GM12873 (cell line): ENCODE results near the gene SH3BGRL2.

Source experiments
- TF ChIP-seq, protein P1 (sequence below): IDR thresholded peaks from 2 replicates; pipeline ENCODE4 v1.5.1; 2012; ENCODE audit warnings: low read depth, mild to moderate bottlenecking, moderate library complexity, low read length, control low read depth; ENCODE audit not compliant: insufficient read depth; ENCODE audit errors: missing control alignments

SH3BGRL2 gene

DNA sequence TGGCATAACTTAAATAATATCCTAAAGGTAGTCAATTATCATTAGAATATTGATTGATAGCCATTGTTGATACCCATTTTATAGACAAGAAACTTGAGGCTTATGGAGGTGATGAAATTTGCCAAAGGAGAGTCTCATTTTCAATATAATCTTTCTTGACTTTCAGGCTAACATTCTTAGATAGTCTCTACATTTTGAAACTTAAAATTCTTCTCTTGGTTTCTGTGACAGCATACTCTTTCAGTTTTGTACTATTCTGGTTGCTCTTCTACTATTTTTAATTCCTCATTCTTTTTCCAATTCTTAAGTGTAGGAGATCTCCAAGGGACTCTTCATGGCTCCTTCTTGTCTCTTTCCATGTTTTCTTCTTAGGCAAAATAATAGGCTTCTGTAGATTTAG, 3.7 kb upstream of the SH3BGRL2 start:
- TF ChIP-seq, protein P1, sequence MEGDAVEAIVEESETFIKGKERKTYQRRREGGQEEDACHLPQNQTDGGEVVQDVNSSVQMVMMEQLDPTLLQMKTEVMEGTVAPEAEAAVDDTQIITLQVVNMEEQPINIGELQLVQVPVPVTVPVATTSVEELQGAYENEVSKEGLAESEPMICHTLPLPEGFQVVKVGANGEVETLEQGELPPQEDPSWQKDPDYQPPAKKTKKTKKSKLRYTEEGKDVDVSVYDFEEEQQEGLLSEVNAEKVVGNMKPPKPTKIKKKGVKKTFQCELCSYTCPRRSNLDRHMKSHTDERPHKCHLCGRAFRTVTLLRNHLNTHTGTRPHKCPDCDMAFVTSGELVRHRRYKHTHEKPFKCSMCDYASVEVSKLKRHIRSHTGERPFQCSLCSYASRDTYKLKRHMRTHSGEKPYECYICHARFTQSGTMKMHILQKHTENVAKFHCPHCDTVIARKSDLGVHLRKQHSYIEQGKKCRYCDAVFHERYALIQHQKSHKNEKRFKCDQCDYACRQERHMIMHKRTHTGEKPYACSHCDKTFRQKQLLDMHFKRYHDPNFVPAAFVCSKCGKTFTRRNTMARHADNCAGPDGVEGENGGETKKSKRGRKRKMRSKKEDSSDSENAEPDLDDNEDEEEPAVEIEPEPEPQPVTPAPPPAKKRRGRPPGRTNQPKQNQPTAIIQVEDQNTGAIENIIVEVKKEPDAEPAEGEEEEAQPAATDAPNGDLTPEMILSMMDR: no peak

DNA sequence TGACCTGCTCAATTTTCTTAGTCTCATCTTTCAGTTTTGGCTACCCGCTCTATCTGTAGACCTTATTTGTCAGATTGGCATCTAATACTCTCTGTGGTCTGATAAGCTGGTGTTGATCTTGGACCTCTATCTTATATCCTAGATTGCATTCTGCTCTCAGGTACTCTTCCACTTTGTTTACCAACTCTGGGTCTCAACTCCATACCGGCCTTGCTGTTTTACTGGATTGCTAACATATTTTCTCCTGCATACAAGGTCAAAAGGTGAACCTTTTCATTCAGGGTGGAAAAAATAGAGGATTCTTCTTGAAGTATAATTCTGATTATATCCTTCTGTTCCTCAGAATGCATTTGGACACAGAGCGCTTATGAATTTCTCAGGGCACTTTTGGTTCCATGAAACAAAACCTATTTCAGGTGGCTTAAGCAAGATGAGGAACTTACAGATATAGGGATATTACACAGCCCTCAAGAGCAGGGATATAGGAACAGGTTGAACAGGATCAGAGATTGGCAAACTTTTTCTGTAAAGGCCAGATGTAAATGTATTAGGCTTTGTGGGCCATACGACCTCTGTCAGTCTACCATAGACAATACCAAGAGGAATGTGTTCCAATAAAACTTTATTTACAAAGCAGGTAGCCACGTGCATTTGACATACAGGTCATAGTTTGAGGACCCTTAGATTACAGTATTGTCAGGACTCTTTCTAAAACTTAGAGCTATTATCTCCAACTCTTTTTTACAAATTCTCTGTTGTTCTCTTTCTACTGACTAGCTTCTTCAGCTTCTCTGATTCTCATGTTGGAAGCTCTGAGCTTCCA, 2.5 kb upstream of the SH3BGRL2 start:
- TF ChIP-seq, protein P1: no peak

DNA sequence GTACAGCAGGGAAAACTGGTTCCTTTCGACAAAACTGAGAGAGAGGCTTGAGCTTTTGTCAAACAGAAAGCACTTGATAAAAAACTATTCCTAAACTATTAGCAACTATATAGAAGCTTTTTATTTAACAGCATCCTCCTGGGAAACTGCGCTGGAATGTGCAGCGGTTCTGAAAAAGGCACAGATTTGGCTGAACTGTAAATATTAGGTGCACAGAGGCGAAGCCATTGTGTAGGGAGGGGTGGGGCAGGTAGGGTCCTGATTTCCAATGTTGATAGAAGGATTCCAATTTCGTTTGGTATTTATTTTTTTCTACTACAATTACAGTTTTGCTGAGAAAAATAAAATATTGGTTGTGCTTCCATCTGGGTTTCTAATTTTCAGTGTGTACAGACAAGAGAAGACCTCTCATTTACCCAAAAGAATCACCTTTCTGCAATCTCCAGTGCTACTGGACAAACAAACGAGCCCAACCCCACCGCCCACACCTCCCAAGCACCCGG, 698 bp upstream of the SH3BGRL2 start:
- TF ChIP-seq, protein P1: no peak

DNA sequence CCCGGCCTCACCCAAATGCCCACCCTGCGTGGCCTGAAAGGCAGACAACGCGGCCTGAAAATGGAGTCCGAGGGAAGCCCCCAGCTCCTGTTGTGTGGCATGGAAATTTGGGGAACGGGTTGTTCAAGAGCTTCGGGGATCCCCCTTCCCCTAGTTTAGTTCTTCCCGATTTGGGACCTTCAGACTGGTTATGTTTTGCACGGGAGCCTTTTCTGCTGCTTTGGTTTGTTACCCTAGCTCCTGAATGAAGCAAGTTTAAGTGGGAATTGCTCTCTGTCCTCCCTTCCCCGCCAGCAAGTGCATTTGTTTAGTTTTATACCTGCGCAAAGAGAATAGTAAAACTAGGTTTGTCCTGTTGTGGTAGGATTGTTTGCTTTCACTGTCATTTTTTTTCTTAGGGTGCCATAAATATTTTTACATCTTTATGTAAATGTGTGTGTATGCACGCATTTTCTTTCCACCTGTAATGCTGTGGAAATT, 604 bp downstream of the SH3BGRL2 start:
- TF ChIP-seq, protein P1: no peak

DNA sequence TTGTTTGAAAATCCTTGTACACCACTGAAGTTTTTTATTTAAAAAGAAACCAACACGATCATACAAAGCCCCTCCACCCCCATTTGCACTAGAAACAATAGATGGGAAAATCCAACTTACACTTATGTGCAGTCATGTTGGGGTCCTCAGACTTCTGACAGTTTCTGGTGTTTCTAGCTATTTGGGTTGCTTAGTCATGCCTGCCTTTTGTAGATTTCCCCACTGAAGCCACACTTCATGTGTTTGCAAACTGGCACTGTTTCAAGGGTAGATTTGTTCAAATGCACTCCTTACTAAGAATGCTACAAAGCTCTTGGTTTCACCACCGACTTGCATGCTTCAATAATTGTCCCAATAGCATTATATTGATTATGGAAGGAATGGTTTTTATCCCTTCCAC, 1.5 kb downstream of the SH3BGRL2 start:
- TF ChIP-seq, protein P1: no peak

DNA sequence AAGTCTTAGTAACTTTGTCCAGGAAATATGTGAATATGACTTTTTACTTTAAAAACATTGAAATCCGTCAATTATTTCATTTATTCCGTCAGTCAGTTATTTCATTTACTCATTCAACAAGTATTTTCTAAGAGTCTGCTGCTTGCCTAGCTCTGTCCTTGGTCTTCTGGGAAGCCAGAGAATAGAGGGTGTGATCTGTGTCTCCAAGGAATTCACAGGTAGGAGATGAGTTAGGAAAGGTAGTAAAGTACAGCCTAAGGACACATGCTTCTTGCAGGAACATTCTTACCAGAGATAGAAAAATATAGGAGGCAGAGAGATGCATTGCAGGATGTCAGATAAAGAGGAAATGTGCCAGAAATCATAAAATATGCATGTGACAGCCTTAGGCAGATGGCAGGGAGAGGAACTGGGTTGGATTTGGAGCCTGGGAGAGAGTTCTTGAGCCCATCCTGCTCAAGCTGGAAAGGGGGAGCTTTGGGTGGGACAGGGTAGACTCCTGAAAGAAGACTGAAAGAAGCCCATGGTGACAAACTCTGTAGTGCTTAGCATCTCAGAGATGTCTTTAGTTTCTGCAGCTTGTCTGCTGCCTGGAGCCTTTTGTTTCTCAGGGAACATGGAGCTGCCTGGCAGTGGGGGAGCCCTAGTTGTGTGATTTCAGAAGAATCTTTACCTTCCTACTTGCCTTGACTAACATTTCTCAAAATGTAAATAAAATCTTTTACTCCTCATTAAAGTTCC, 3.5 kb downstream of the SH3BGRL2 start:
- TF ChIP-seq, protein P1: no peak

DNA sequence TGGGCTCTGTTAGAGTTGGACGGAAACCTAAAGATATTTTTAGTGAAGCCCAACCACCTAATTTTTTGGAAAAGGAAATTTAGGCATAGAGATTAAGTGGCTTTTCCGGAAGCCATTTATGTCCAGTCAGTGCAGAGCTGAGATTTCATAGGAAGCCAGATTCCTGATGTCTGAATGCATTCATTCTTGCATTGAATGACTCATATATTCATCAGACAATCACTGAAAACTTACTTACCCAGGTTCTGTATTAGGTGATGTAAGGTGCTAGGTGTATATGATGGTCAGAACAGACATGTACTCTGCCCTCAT, 4.1 kb downstream of the SH3BGRL2 start:
- TF ChIP-seq, protein P1: no peak
